ENCODE data around the gene SGIP1.

- TF ChIP-seq CTCF (IDR thresholded peaks at IDR 0.05) (no peak), POLR2A (IDR thresholded peaks at IDR 0.05) (no peak)
Observed at GRCh38 chr1:66624412-66625060, 90.6 kb downstream of the SGIP1 start.
